ENCODE measurements around the gene C6orf52. TPM values are rescaled to one million over a fixed set of nuclear protein-coding genes. Genes with fewer than 3 reads are reported as not detected.

C6orf52 gene
- total RNA-seq, 1 donor from 2014 or later: not detected

GRCh38 chr6:10659699-10660348 is 34.6 kb downstream of the C6orf52 start:
- Histone ChIP-seq H3K4me1 (ENCODE audit: control insufficient read depth in 3 of 3, insufficient read depth in 3 of 3, low read length in 3 of 3) (peaks cover 0 to 4% (median 0%) of the 10 kb centered on the region in 3 donors), H3K36me3 (ENCODE audit: control insufficient read depth in 3 of 3, insufficient read depth in 3 of 3, low read length in 3 of 3) (no peaks in the 10 kb centered on the region), H3K27me3 (ENCODE audit: control insufficient read depth in 3 of 3, insufficient read depth in 3 of 3, low read length in 3 of 3) (no peaks in the 10 kb centered on the region), H3K4me3 (ENCODE audit: low read length in 3 of 3) (peak overlapping the region in 1 of 3 donors; percentile 6), H3K9me3 (ENCODE audit: control insufficient read depth in 3 of 3, low read length in 3 of 3) (no peaks in the 10 kb centered on the region), H3K27ac (ENCODE audit: low read depth, low read length) (no peak overlapping the region), H3K9ac (ENCODE audit: low read depth in 1 of 3, low read length in 3 of 3) (no peak overlapping the region)

GRCh38 chr6:10658910-10659698 is 35.3 kb downstream of the C6orf52 start:
- Histone ChIP-seq H3K4me1 (ENCODE audit: control insufficient read depth in 3 of 3, insufficient read depth in 3 of 3, low read length in 3 of 3) (peaks cover 0 to 4% (median 0%) of the 10 kb centered on the region in 3 donors), H3K9me3 (ENCODE audit: control insufficient read depth in 3 of 3, low read length in 3 of 3) (no peaks in the 10 kb centered on the region), H3K36me3 (ENCODE audit: control insufficient read depth in 3 of 3, insufficient read depth in 3 of 3, low read length in 3 of 3) (no peaks in the 10 kb centered on the region), H3K27me3 (ENCODE audit: control insufficient read depth in 3 of 3, insufficient read depth in 3 of 3, low read length in 3 of 3) (no peaks in the 10 kb centered on the region), H3K4me3 (ENCODE audit: low read length in 3 of 3) (peak overlapping the region in 1 of 3 donors; percentile 6), H3K9ac (ENCODE audit: low read depth in 1 of 3, low read length in 3 of 3) (no peak overlapping the region), H3K27ac (ENCODE audit: low read depth, low read length) (no peak overlapping the region)

GRCh38 chr6:10655508-10656055 is 38.8 kb downstream of the C6orf52 start:
- no peak overlapping the region for H3K9ac ChIP-seq (ENCODE audit: low read depth in 1 of 3, low read length in 3 of 3)
- H3K4me3 ChIP-seq (ENCODE audit: low read length in 3 of 3): no peak overlapping the region
- H3K27me3 ChIP-seq (ENCODE audit: control insufficient read depth in 3 of 3, insufficient read depth in 3 of 3, low read length in 3 of 3): no peaks in the 10 kb centered on the region
- no peak overlapping the region for H3K27ac ChIP-seq (ENCODE audit: low read depth, low read length)
- no peaks in the 10 kb centered on the region for H3K9me3 ChIP-seq (ENCODE audit: control insufficient read depth in 3 of 3, low read length in 3 of 3)
- no peaks in the 10 kb centered on the region for H3K36me3 ChIP-seq (ENCODE audit: control insufficient read depth in 3 of 3, insufficient read depth in 3 of 3, low read length in 3 of 3)
- H3K4me1 ChIP-seq (ENCODE audit: control insufficient read depth in 3 of 3, insufficient read depth in 3 of 3, low read length in 3 of 3): peaks cover 0 to 4% (median 0%) of the 10 kb centered on the region in 3 donors

GRCh38 chr6:10644225-10644624 is 50.2 kb downstream of the C6orf52 start:
- no peak overlapping the region for H3K27ac ChIP-seq (ENCODE audit: low read depth, low read length)
- no peaks in the 10 kb centered on the region for H3K9me3 ChIP-seq (ENCODE audit: control insufficient read depth in 3 of 3, low read length in 3 of 3)
- no peak overlapping the region for H3K9ac ChIP-seq (ENCODE audit: low read depth in 1 of 3, low read length in 3 of 3)
- H3K4me3 ChIP-seq (ENCODE audit: low read length in 3 of 3): no peak overlapping the region
- peaks cover 0 to 3% (median 0%) of the 10 kb centered on the region in 3 donors for H3K27me3 ChIP-seq (ENCODE audit: control insufficient read depth in 3 of 3, insufficient read depth in 3 of 3, low read length in 3 of 3)
- no peaks in the 10 kb centered on the region for H3K36me3 ChIP-seq (ENCODE audit: control insufficient read depth in 3 of 3, insufficient read depth in 3 of 3, low read length in 3 of 3)
- no peaks in the 10 kb centered on the region for H3K4me1 ChIP-seq (ENCODE audit: control insufficient read depth in 3 of 3, insufficient read depth in 3 of 3, low read length in 3 of 3)

GRCh38 chr6:10643201-10643651 is 51.2 kb downstream of the C6orf52 start:
- Histone ChIP-seq H3K27ac (ENCODE audit: low read depth, low read length) (no peak overlapping the region), H3K9ac (ENCODE audit: low read depth in 1 of 3, low read length in 3 of 3) (no peak overlapping the region), H3K36me3 (ENCODE audit: control insufficient read depth in 3 of 3, insufficient read depth in 3 of 3, low read length in 3 of 3) (no peaks in the 10 kb centered on the region), H3K4me3 (ENCODE audit: low read length in 3 of 3) (no peak overlapping the region), H3K27me3 (ENCODE audit: control insufficient read depth in 3 of 3, insufficient read depth in 3 of 3, low read length in 3 of 3) (peaks cover 0 to 3% (median 0%) of the 10 kb centered on the region in 3 donors), H3K4me1 (ENCODE audit: control insufficient read depth in 3 of 3, insufficient read depth in 3 of 3, low read length in 3 of 3) (no peaks in the 10 kb centered on the region), H3K9me3 (ENCODE audit: control insufficient read depth in 3 of 3, low read length in 3 of 3) (no peaks in the 10 kb centered on the region)

GRCh38 chr6:10641528-10641927 is 52.9 kb downstream of the C6orf52 start:
- no peaks in the 10 kb centered on the region for H3K9me3 ChIP-seq (ENCODE audit: control insufficient read depth in 3 of 3, low read length in 3 of 3)
- H3K36me3 ChIP-seq (ENCODE audit: control insufficient read depth in 3 of 3, insufficient read depth in 3 of 3, low read length in 3 of 3): no peaks in the 10 kb centered on the region
- H3K27me3 ChIP-seq (ENCODE audit: control insufficient read depth in 3 of 3, insufficient read depth in 3 of 3, low read length in 3 of 3): peaks cover 0 to 3% (median 0%) of the 10 kb centered on the region in 3 donors
- no peak overlapping the region for H3K27ac ChIP-seq (ENCODE audit: low read depth, low read length)
- no peak overlapping the region for H3K9ac ChIP-seq (ENCODE audit: low read depth in 1 of 3, low read length in 3 of 3)
- H3K4me3 ChIP-seq (ENCODE audit: low read length in 3 of 3): no peak overlapping the region
- H3K4me1 ChIP-seq (ENCODE audit: control insufficient read depth in 3 of 3, insufficient read depth in 3 of 3, low read length in 3 of 3): no peaks in the 10 kb centered on the region

GRCh38 chr6:10640412-10640811 is 54.0 kb downstream of the C6orf52 start:
- Histone ChIP-seq H3K9me3 (ENCODE audit: control insufficient read depth in 3 of 3, low read length in 3 of 3) (no peaks in the 10 kb centered on the region), H3K9ac (ENCODE audit: low read depth in 1 of 3, low read length in 3 of 3) (no peak overlapping the region), H3K27ac (ENCODE audit: low read depth, low read length) (no peak overlapping the region), H3K36me3 (ENCODE audit: control insufficient read depth in 3 of 3, insufficient read depth in 3 of 3, low read length in 3 of 3) (no peaks in the 10 kb centered on the region), H3K27me3 (ENCODE audit: control insufficient read depth in 3 of 3, insufficient read depth in 3 of 3, low read length in 3 of 3) (peaks cover 0 to 3% (median 0%) of the 10 kb centered on the region in 3 donors), H3K4me1 (ENCODE audit: control insufficient read depth in 3 of 3, insufficient read depth in 3 of 3, low read length in 3 of 3) (no peaks in the 10 kb centered on the region), H3K4me3 (ENCODE audit: low read length in 3 of 3) (no peak overlapping the region)

- no peaks in the 10 kb centered on the region for H3K4me1 ChIP-seq (ENCODE audit: control insufficient read depth in 3 of 3, insufficient read depth in 3 of 3, low read length in 3 of 3)
- H3K36me3 ChIP-seq (ENCODE audit: control insufficient read depth in 3 of 3, insufficient read depth in 3 of 3, low read length in 3 of 3): no peaks in the 10 kb centered on the region
- no peak overlapping the region for H3K4me3 ChIP-seq (ENCODE audit: low read length in 3 of 3)
- no peak overlapping the region for H3K9ac ChIP-seq (ENCODE audit: low read depth in 1 of 3, low read length in 3 of 3)
- no peaks in the 10 kb centered on the region for H3K27me3 ChIP-seq (ENCODE audit: control insufficient read depth in 3 of 3, insufficient read depth in 3 of 3, low read length in 3 of 3)
- no peaks in the 10 kb centered on the region for H3K9me3 ChIP-seq (ENCODE audit: control insufficient read depth in 3 of 3, low read length in 3 of 3)
- no peak overlapping the region for H3K27ac ChIP-seq (ENCODE audit: low read depth, low read length)
These were observed 61.2 kb downstream of the C6orf52 start for GRCh38 chr6:10633216-10633615.

GRCh38 chr6:10630178-10630577 is 64.2 kb downstream of the C6orf52 start:
- Histone ChIP-seq H3K4me3 (ENCODE audit: low read length in 3 of 3) (no peak overlapping the region), H3K4me1 (ENCODE audit: control insufficient read depth in 3 of 3, insufficient read depth in 3 of 3, low read length in 3 of 3) (no peaks in the 10 kb centered on the region), H3K9me3 (ENCODE audit: control insufficient read depth in 3 of 3, low read length in 3 of 3) (no peaks in the 10 kb centered on the region), H3K36me3 (ENCODE audit: control insufficient read depth in 3 of 3, insufficient read depth in 3 of 3, low read length in 3 of 3) (no peaks in the 10 kb centered on the region), H3K27me3 (ENCODE audit: control insufficient read depth in 3 of 3, insufficient read depth in 3 of 3, low read length in 3 of 3) (no peaks in the 10 kb centered on the region), H3K27ac (ENCODE audit: low read depth, low read length) (no peak overlapping the region), H3K9ac (ENCODE audit: low read depth in 1 of 3, low read length in 3 of 3) (no peak overlapping the region)

GRCh38 chr6:10627800-10628199 is 66.6 kb downstream of the C6orf52 start:
- Histone ChIP-seq H3K9ac (ENCODE audit: low read depth in 1 of 3, low read length in 3 of 3) (no peak overlapping the region), H3K27ac (ENCODE audit: low read depth, low read length) (no peak overlapping the region), H3K9me3 (ENCODE audit: control insufficient read depth in 3 of 3, low read length in 3 of 3) (peaks cover 0 to 3% (median 0%) of the 10 kb centered on the region in 3 donors), H3K4me3 (ENCODE audit: low read length in 3 of 3) (no peak overlapping the region), H3K36me3 (ENCODE audit: control insufficient read depth in 3 of 3, insufficient read depth in 3 of 3, low read length in 3 of 3) (no peaks in the 10 kb centered on the region), H3K4me1 (ENCODE audit: control insufficient read depth in 3 of 3, insufficient read depth in 3 of 3, low read length in 3 of 3) (no peaks in the 10 kb centered on the region), H3K27me3 (ENCODE audit: control insufficient read depth in 3 of 3, insufficient read depth in 3 of 3, low read length in 3 of 3) (no peaks in the 10 kb centered on the region)
